ENCODE results near the gene TTLL5. TPM values are rescaled to one million over a fixed set of nuclear protein-coding genes. Genes with fewer than 3 reads are reported as not detected.

The TTLL5 gene
- total and polyA plus RNA-seq, 2 of the 13 experiments (the other 11 are each of a cell fraction or from before 2014, with no cell fraction given): 11.8 to 18.8 TPM

GRCh38 chr14:75654127-75654732 lies 6.8 kb upstream of the TTLL5 start (continued):
- TF ChIP-seq MTERF4 (CRISPR knock-in tag; IDR thresholded peaks at IDR 0.05): no peak
- no peak for TF ChIP-seq HES4 (CRISPR knock-in tag; IDR thresholded peaks at IDR 0.05; ENCODE audit: borderline replicate concordance)
- TF ChIP-seq ZGPAT (CRISPR knock-in tag; IDR thresholded peaks at IDR 0.05): peak; percentile 34; the same call in 1 of the 2 replicates
- TF ChIP-seq TCF12 (IDR thresholded peaks at IDR 0.05): no peak
- no peak for TF ChIP-seq TCF12 (CRISPR knock-in tag; IDR thresholded peaks at IDR 0.05)
- TF ChIP-seq MLXIP (CRISPR knock-in tag; IDR thresholded peaks at IDR 0.05; ENCODE audit: borderline replicate concordance): no peak
- TF ChIP-seq ZNF468 (CRISPR knock-in tag; IDR thresholded peaks at IDR 0.05): no peak
- 0 out of 2 replicates have a peak, but pooled peaks have one; percentile 20 for TF ChIP-seq PPARG (CRISPR knock-in tag; conservative IDR thresholded peaks at IDR 0.05)
- TF ChIP-seq CTCF (CRISPR knock-in tag; IDR thresholded peaks at IDR 0.05): peak; percentile 93
- 0 out of 2 replicates have a peak, but pooled peaks have one; percentile 51 for TF ChIP-seq ERF (CRISPR knock-in tag; IDR thresholded peaks at IDR 0.05)
- TF ChIP-seq ZMYM4 (CRISPR knock-in tag; IDR thresholded peaks at IDR 0.05): no peak
- TF ChIP-seq SALL1 (CRISPR knock-in tag; IDR thresholded peaks at IDR 0.05): 0 out of 2 replicates have a peak, but pooled peaks have one; percentile 34
- no peak for TF ChIP-seq SETDB1 (CRISPR knock-in tag; IDR thresholded peaks at IDR 0.05; ENCODE audit: borderline replicate concordance)
- no peak for TF ChIP-seq ZNF329 (CRISPR knock-in tag; IDR thresholded peaks at IDR 0.05; ENCODE audit: low read depth)
- peak; percentile 38; the same call in 1 of the 2 replicates for TF ChIP-seq RXRB (CRISPR knock-in tag; IDR thresholded peaks at IDR 0.05; ENCODE audit: borderline replicate concordance)
- TF ChIP-seq SAP130 (CRISPR knock-in tag; IDR thresholded peaks at IDR 0.05; ENCODE audit: low read depth): peak; percentile 49
- peak; percentile 50; the same call in 1 of the 2 replicates for TF ChIP-seq FOSL2 (CRISPR knock-in tag; IDR thresholded peaks at IDR 0.05)
- no peak for TF ChIP-seq TCF7L2 (IDR thresholded peaks at IDR 0.05; ENCODE audit: low read depth, low read length)
- 0 out of 2 replicates have a peak, but pooled peaks have one; percentile 53 for TF ChIP-seq MIER3 (CRISPR knock-in tag; IDR thresholded peaks at IDR 0.05; ENCODE audit: borderline replicate concordance)
- TF ChIP-seq HIC2 (CRISPR knock-in tag; IDR thresholded peaks at IDR 0.05; ENCODE audit: low read depth): no peak
- TF ChIP-seq IRF2 (CRISPR knock-in tag; IDR thresholded peaks at IDR 0.05): 0 out of 2 replicates have a peak, but pooled peaks have one; percentile 19
- no peak for TF ChIP-seq ZBTB3 (CRISPR knock-in tag; IDR thresholded peaks at IDR 0.05; ENCODE audit: borderline replicate concordance, low read depth)
